GM18502 (cell line): Measurements from ENCODE around the gene SMIM23.

Source experiments
- ATAC-seq: cut with Tn5 transposase; IDR thresholded peaks from one replicate; pipeline ENCODE4 v1.9.1; 2021; ENCODE audit warnings: mild to moderate bottlenecking; ENCODE audit not compliant: unreplicated experiment, poor library complexity

Gene SMIM23

GRCh38 chr5:171785517-171785916 lies at the start of gene SMIM23:
Gene SMIM23, plus strand, starts transcription at chr5:171785817. Its CDS starts 55 bp downstream, at chr5:171785872.
- no peak for ATAC-seq

GRCh38 chr5:171736976-171737891 lies 48.4 kb upstream of the SMIM23 start:
- no peak for ATAC-seq

- ATAC-seq: no peak
Measured at GRCh38 chr5:171738501-171738900, 47.1 kb upstream of the SMIM23 start.

- ATAC-seq: no peak
Measured at GRCh38 chr5:171739271-171739670, 46.3 kb upstream of the SMIM23 start.

- peak; percentile 26 for ATAC-seq
Measured at GRCh38 chr5:171743436-171744076, 42.1 kb upstream of the SMIM23 start.

GRCh38 chr5:171744264-171744663 lies 41.4 kb upstream of the SMIM23 start:
- no peak for ATAC-seq

GRCh38 chr5:171744882-171745281 lies 40.7 kb upstream of the SMIM23 start:
- no peak for ATAC-seq

GRCh38 chr5:171745602-171746001 lies 40.0 kb upstream of the SMIM23 start:
- ATAC-seq: no peak

GRCh38 chr5:171747061-171747859 lies 38.4 kb upstream of the SMIM23 start:
- ATAC-seq: no peak

GRCh38 chr5:171748720-171749119 lies 36.9 kb upstream of the SMIM23 start:
- no peak for ATAC-seq

GRCh38 chr5:171749365-171749764 lies 36.3 kb upstream of the SMIM23 start:
- no peak for ATAC-seq

- no peak for ATAC-seq
Measured at GRCh38 chr5:171750311-171750788, 35.3 kb upstream of the SMIM23 start.

- ATAC-seq: no peak
Measured at GRCh38 chr5:171755354-171755821, 30.2 kb upstream of the SMIM23 start.

- peak; percentile 43 for ATAC-seq
Measured at GRCh38 chr5:171757853-171758535, 27.6 kb upstream of the SMIM23 start.

GRCh38 chr5:171759777-171760176 lies 25.8 kb upstream of the SMIM23 start:
- no peak for ATAC-seq

- ATAC-seq: no peak
Measured at GRCh38 chr5:171762021-171762608, 23.5 kb upstream of the SMIM23 start.

GRCh38 chr5:171762903-171763302 lies 22.7 kb upstream of the SMIM23 start:
- ATAC-seq: no peak

GRCh38 chr5:171764265-171764664 lies 21.4 kb upstream of the SMIM23 start:
- ATAC-seq: no peak

GRCh38 chr5:171766875-171767274 lies 18.7 kb upstream of the SMIM23 start:
- ATAC-seq: no peak

- ATAC-seq: no peak
Measured at GRCh38 chr5:171770153-171770552, 15.5 kb upstream of the SMIM23 start.
